HL-60 (cell line): ENCODE data around the gene SLC10A1.

Experiments
- CTCF ChIP-seq: IDR thresholded peaks from one replicate; pipeline ENCODE4 v1.5.1; 2011; ENCODE audit warnings: low read length, control low read depth, inconsistent platforms; ENCODE audit not compliant: insufficient read depth
- POLR2AphosphoS5 ChIP-seq: IDR thresholded peaks from 2 replicates; pipeline ENCODE4 v1.6.1; 2012; ENCODE audit warnings: low read depth
- REST ChIP-seq: IDR thresholded peaks from 2 replicates; pipeline ENCODE4 v1.6.1; 2012; ENCODE audit warnings: low read depth; ENCODE audit not compliant: insufficient replicate concordance
- SPI1 ChIP-seq: IDR thresholded peaks from 2 replicates; pipeline ENCODE4 v1.6.1; 2012; ENCODE audit warnings: low read depth, mild to moderate bottlenecking, borderline replicate concordance

DNA sequence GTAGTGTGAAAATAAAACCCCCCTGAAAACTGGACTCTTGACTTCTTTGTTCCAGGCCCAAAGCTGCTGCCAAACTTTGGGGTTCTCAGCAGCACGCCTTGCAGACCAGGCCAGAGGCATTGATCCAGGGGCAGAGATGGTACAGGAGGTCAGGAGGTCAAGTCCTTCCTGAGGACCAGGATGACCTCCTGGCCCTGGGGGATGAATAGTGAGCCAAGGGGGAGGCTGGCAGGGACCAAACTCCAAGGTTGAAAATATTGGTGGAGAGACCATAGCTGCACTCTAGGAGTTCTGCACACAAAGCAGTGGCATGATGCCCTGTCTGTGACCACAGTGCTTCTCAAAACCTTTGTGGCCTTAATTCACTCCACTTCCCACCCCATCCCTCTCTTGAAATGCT lies 12.1 kb downstream of the SLC10A1 start:
- no peak for TF ChIP-seq CTCF
- TF ChIP-seq POLR2AphosphoS5 = no peak
- TF ChIP-seq REST = no peak
- TF ChIP-seq SPI1 = no peak
